Lung (tissue), 12 donors: ENCODE measurements around the gene FBN3. TPM values are rescaled to one million over a fixed set of nuclear protein-coding genes. Genes with fewer than 3 reads are reported as not detected.
A peak's percentile ranks its signal among the peaks of the same experiment; 100 is the strongest.

Experiments used
- ATAC-seq: fragments of 200-7000 bp; cut with Tn5 transposase; one replicate; pipeline ENCODE4 v1.9.1; 2020; ENCODE audit warnings: moderate number of reproducible peaks; ENCODE audit not compliant: insufficient read depth, low FRiP score
- DNase-seq, 3 donors: peaks; one replicate each; pipeline ENCODE4 v3.0.0-alpha.2; 2013 to 2017
- H3K27ac ChIP-seq, 2 donors: one replicate each; pipeline ENCODE4 v1.5.1; 2013; ENCODE audit warnings: mild to moderate bottlenecking in 2 of 2, moderate library complexity in 2 of 2, control low read depth in 1 of 2, inconsistent platforms in 1 of 2, low read depth in 1 of 2, low read length in 1 of 2
- H3K27me3 ChIP-seq, 3 donors: one replicate each; pipeline ENCODE4 v1.5.1; 2013; ENCODE audit warnings: low read length in 2 of 3; ENCODE audit not compliant: control insufficient read depth in 3 of 3, insufficient read depth in 3 of 3
- H3K36me3 ChIP-seq, 4 donors: one replicate each; pipeline ENCODE4 v1.5.1; 2013; ENCODE audit warnings: low read length in 4 of 4, mild to moderate bottlenecking in 1 of 4, moderate library complexity in 1 of 4; ENCODE audit not compliant: control insufficient read depth in 4 of 4, insufficient read depth in 4 of 4
- H3K4me1 ChIP-seq, 5 donors: one replicate each; pipeline ENCODE4 v1.5.1; 2013; ENCODE audit warnings: low read length in 5 of 5, mild to moderate bottlenecking in 2 of 5, moderate library complexity in 1 of 5; ENCODE audit not compliant: control insufficient read depth in 5 of 5, insufficient read depth in 5 of 5
- H3K4me3 ChIP-seq: one replicate; pipeline ENCODE4 v1.5.1; 2013; ENCODE audit warnings: mild to moderate bottlenecking, control low read depth, moderate library complexity
- H3K9ac ChIP-seq, 2 donors: one replicate each; pipeline ENCODE4 v1.5.1; 2013; ENCODE audit warnings: low read length in 2 of 2, control low read depth in 1 of 2; ENCODE audit not compliant: insufficient read depth in 1 of 2
- H3K9me3 ChIP-seq, 4 donors: one replicate each; pipeline ENCODE4 v1.5.1; 2013; ENCODE audit warnings: low read length in 3 of 4, mild to moderate bottlenecking in 1 of 4, moderate library complexity in 1 of 4; ENCODE audit not compliant: control insufficient read depth in 4 of 4, insufficient read depth in 3 of 4
- CTCF ChIP-seq: IDR thresholded peaks from 2 replicates; pipeline ENCODE4 v1.5.1; 2012; ENCODE audit warnings: mild to moderate bottlenecking; ENCODE audit errors: control extremely low read depth, extremely low read depth
- WGBS, 2 donors: extraction: QIAGEN DNeasy Blood & Tissue Kit; methylation state at CpG; one replicate each; pipeline ENCODE4 v1.1.7; 2013; 5-methylcytosine and 5-hydroxymethylcytosine counted together
- polyA plus RNA-seq, 2 donors: library from polyadenylated mRNA; stranded (reverse); fragments of 200-250 nt; gene quantifications; one replicate each; pipeline ENCODE4 v1.2.1, GENCODE V29; 2013
- total RNA-seq, 2 donors: library from RNA; depleted of rRNA in 1 of 2; stranded (reverse); fragments of >200 nt in 1 of 2; gene quantifications; one replicate each; pipeline ENCODE4 v1.2.1, GENCODE V29; 2014 to 2021
- donor health status: control.
- donor health status: control.
- donor health status: Bipolar disorder and iron deficiency.
- donor health status: healthy.
- donor health status: DM: yes; HTN: yes; CAD: no.

Gene FBN3
- total and polyA plus RNA-seq, 4 donors, result 0.32 to 26.4 (median 2.1) TPM

DNA sequence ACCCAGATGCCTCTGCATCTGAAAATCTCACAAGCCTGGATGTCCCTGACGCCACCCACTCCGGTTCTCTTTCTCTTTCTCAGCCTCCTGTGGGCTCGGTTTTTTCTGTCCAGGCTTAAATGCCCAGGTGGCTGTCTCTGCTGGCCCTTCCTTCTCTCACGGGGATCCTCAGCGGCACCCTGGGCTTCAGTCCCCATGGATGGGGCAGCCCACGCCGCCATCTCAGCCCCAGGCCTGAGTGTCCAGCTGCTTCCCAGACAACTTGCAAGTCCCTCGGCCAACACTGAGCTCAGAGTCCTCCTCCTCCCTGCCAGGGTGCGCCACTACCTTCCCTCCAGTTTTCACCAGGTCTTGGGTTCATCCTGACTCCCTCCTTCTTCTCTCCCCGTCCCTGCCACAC lies 6.4 kb downstream of the FBN3 start:
- H3K9me3 ChIP-seq, result peaks cover 0 to 2% (median 0%) of the 10 kb centered on the region in 4 donors
- peaks cover 0 to 5% (median 0%) of the 10 kb centered on the region in 3 donors for H3K27me3 ChIP-seq
- no peak for TF ChIP-seq CTCF
- H3K4me1 ChIP-seq, result peaks cover 0 to 38% (median 1%) of the 10 kb centered on the region in 5 donors
- ATAC-seq, result no peak
- no peak overlapping the region for H3K9ac ChIP-seq
- no peak overlapping the region for H3K27ac ChIP-seq
- H3K4me3 ChIP-seq, result no peak overlapping the region
- 70 to 78% methylated on average over 10 of the region's 10 CpGs for WGBS, 2 donors
- H3K36me3 ChIP-seq, result no peaks in the 10 kb centered on the region
- DNase-seq, result peak in 1 of 3 donors; percentile 35

GRCh38 chr19:8142513-8142900 lies 6.9 kb downstream of the FBN3 start:
- 75 to 85% methylated on average over 6 of the region's 6 CpGs for WGBS, 2 donors
- no peak for ATAC-seq
- no peak overlapping the region for H3K4me3 ChIP-seq

DNA sequence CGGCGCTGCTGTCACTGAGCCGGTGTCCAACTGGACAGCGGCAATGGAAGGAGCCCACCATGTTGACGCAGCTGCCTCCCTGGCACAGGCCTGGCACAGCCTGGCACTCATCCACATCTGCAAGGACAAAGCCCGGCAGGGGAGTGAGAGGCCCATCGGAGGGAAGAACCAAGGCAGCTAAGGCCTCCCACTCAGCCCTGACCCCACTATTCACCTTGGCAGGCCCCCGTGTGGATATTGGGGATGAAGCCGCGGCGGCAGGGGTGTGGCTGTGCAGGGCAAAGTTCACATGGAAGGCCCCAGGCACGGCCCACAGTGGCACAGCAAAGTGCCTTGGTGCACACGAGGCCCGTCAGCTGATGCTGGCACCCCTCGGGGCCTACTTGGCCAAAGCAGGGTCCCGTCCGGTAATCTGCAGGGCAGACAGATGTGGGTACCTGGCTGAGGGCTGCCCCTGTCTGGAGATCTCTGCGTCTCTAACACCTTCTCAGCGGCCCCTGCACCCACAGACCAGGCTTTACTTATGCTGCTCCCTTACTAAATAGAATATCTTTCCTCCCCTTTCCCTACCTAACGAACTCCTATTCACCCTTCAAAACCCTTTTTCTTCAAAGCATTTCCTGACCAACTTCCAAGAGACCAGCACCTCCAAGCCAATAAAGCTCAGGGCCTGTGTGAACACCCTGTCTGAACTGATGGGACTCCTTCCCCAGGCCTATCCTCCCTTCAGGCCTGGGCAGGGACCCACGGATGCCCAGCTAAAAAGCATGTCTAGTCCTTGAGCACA lies 7.5 kb downstream of the FBN3 start:
- H3K36me3 ChIP-seq, result no peaks in the 10 kb centered on the region
- no peaks in the 10 kb centered on the region for H3K27me3 ChIP-seq
- no peak for TF ChIP-seq CTCF
- 94 to 96% methylated on average over 21 of the region's 21 CpGs for WGBS, 2 donors
- H3K9ac ChIP-seq, result no peak overlapping the region
- H3K4me3 ChIP-seq, result no peak overlapping the region
- no peak overlapping the region for H3K27ac ChIP-seq
- DNase-seq, result no peak
- ATAC-seq, result no peak
- H3K4me1 ChIP-seq, result peaks cover 0 to 26% (median 0%) of the 10 kb centered on the region in 5 donors
- peaks cover 0 to 2% (median 0%) of the 10 kb centered on the region in 4 donors for H3K9me3 ChIP-seq

More at GRCh38 chr19:8142513-8142900, 6.9 kb downstream of the FBN3 start:
- peaks cover 0 to 2% (median 0%) of the 10 kb centered on the region in 4 donors for H3K9me3 ChIP-seq
- peak; percentile 32 to 49 (median 47) for DNase-seq
- H3K27me3 ChIP-seq, result peaks cover 0 to 4% (median 0%) of the 10 kb centered on the region in 3 donors
- peaks cover 0 to 32% (median 0%) of the 10 kb centered on the region in 5 donors for H3K4me1 ChIP-seq
- TF ChIP-seq CTCF, result no peak
- no peak overlapping the region for H3K9ac ChIP-seq
- H3K36me3 ChIP-seq, result no peaks in the 10 kb centered on the region
- no peak overlapping the region for H3K27ac ChIP-seq
